NCI-H1092 treated with DMSO at 0.1 percent for 48 hours (cell line): ENCODE results near the gene NCLN.
"Not testable (repeated sequence)": the region's sequence is repeated elsewhere in the genome, so short reads cannot be mapped to it uniquely, and the experiment has no call there.

Source experiments
- DNase-seq: peaks from one replicate; lab custom pipeline; 2025; lab: John Stamatoyannopoulos, UW

The NCLN gene

GRCh38 chr19:3154957-3155736 is 30.6 kb upstream of the NCLN start:
- DNase-seq: no peak

- no peak for DNase-seq
Observed at GRCh38 chr19:3157096-3157845, 28.5 kb upstream of the NCLN start.

DNA sequence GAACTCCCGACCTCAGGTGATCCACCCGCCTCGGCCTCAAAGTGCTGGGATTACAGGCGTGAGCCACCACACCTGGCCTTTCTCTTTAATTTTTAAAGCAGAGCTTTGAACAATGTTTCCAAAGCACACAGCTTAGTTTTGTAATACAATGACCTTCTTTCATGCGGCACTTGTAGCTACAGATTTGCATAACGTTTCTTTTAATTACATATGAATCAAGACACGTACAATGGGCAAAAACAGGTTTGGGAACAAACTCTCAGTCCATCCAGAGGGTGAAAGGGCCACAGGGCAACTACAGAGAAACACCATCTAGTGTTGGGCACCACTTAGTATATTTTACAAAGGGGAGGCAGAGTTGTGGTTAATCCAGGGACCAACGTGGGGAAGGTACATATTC is 26.2 kb upstream of the NCLN start:
- no peak for DNase-seq

DNA sequence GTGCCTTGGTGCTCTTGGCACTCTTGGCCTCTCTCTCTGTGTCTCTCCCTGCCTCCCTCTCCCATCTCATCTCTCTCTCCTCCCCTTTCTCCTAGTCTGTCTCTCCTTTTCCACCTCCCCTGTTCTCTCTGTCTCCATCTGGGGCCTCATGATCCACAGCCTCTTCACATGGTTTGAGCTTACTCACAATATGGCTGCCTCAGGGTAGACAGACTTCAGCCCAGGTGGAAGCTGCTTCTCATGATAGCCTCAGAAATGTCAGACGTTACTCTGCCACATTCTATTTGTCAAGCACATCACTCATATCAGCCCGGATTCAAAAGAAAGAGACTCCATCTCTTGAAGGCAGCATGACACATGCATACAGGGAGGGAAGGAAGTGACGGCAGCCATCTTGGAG is 25.5 kb upstream of the NCLN start:
- no peak for DNase-seq

DNA sequence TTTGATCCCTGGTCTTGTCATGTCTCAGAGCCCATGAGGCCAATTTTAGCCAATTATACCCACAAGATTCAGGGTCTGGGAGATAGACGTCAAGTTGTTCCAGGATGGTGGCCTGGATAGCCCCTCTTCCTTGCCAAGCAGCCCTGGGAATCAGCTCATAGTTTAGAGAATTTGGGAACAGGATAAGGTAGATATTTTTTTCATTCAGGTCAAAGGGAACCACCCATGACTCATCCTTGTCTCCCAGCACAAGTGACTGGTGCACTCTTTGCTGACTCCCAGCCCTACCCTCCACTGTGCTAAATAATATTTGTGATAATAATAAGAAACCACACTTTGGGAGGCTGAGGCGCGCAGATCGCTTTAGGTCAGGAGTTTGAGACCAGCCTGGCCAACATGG is 24.3 kb upstream of the NCLN start:
- DNase-seq: no peak

GRCh38 chr19:3162418-3163229 is 23.1 kb upstream of the NCLN start:
- no peak for DNase-seq

DNA sequence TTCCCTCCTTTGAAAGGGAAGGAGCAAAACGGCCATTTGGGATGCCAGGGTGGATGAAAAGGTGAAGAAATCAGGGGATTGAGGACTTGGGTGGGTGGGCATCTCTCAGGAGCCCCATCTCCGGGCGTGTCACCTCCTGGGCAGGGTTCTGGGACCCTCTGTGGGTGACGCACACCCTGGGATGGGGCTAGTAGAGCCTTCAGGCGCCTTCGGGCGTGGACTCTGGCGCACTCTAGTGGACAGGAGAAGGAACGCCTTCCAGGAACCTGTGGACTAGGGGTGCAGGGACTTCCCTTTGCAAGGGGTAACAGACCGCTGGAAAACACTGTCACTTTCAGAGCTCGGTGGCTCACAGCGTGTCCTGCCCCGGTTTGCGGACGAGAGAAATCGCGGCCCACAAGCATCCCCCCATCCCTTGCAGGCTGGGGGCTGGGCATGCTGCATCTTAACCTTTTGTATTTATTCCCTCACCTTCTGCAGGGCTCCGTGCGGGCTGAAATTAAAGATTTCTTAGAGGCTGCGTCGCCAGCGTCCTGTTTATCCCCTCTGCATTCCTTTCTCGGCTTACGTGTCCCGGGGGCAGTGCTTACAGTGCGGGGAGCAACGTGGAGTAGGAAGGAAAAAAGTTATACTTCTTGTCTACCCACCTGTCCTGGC is 22.4 kb upstream of the NCLN start:
- DNase-seq: peak; percentile 45

DNA sequence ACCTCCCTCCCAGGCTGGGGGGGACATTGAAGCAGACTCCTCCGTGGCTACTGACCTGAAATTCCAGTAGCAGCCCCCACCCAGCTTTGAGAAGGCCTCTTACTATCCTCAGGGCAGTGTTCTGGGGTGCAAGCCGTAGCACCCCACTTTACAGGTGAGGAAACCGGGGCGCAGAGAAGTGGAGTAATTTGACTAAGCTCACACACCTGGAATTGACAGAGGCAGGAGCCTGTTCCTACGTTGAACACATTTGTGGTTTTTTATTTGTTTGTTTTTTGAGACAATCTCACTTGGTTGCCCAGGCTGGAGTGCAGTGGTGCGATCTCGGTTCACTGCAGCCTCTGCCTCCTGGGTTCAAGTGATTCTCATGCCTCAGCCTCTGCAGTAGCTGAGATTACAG is 21.8 kb upstream of the NCLN start:
- no peak for DNase-seq

DNA sequence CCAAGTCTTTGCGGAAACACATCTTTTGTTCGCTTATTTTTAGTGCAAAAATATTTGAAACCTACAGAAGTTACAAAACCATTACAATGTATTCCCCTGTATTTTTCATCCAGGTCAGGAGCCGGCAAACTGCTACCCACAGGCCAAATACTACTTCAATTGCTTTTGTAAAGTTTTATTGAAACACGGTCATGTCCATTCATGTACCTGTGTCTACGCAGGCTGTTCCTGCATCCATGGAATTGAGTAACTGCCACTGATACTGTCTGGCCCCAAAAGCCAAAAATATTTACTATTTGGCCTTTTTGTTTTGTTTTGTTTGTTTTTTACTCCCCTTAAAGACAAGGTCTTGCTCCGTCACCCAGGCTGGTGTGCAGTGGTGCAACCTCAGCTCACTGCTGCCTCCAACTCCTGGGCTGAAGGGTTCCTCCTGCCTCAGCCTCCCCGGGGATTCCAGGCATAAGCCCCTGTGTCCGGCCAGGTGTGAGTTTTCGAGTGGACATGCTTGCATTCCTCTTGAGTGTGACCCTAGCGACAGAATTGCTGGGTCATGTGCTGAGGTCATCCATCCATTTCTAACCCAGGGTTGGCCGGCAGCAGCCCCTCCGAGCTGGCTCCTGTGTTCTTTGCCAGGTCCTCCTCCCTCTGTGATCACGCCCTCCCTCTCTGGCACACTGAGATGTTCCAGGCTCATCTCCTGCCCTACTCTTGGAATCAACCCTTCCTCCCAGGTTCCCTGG is 18.0 kb upstream of the NCLN start:
- no peak for DNase-seq

GRCh38 chr19:3171894-3172672 is 13.6 kb upstream of the NCLN start:
- no peak for DNase-seq

DNA sequence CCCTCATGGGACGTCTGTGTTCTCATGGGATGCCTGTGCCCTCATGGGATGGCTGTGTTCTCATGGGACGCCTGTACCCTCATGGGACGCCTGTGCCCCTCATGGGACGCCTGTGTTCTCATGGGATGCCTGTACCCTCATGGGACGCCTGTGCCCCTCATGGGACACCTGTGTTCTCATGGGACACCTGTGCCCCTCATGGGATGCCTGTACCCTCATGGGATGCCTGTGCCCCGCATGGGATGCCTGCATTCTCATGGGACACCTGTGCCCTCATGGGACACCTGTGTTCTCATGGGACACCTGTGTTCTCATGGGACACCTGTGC is 13.1 kb upstream of the NCLN start:
- DNase-seq: not testable (repeated sequence)

- no peak for DNase-seq
Observed at GRCh38 chr19:3175781-3176714, 9.7 kb upstream of the NCLN start.

DNA sequence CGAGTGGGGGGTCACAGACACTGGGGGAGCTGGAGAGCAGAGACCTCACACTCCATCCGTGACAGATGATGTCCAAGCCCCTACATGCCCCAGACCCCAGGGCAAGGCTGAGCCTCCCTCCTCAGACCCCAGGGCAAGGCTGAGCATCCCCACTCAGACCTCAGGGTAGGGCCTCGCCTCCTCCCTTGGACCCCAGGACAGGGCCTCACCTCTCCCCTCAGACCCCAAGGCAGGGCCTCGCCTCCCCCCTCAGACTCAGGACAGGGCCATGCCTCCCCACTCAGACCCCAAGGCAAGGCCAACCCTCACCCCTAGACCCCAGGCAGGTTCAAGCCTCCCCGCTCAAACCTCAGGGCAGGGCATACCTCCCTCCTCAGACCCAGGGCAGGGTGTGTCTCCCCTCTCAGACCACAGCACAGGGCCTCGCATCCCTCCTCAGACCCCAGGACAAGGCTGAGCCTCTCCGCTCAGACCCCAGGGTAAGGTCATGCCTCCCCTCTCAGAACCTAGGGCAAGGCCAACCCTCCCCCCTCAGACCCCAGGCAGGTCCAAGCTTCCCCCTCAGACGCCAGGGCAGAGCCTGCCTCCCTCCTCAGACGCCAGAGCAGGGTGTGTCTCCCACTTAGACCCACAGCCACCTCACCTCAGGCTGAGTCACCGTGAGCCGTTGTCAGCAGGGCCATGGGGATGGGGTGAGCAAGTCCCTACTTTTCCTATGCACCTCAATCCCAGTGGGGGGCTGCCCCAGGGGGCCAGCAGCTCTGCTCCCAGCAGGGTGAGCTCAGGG is 8.8 kb upstream of the NCLN start:
- DNase-seq: no peak

- no peak for DNase-seq
Observed at GRCh38 chr19:3178377-3178972, 7.3 kb upstream of the NCLN start, which contains the start of gene S1PR4. Gene S1PR4 (plus strand): TSS chr19:3178769. CDS start chr19:3178793, 24 bp downstream.

DNA sequence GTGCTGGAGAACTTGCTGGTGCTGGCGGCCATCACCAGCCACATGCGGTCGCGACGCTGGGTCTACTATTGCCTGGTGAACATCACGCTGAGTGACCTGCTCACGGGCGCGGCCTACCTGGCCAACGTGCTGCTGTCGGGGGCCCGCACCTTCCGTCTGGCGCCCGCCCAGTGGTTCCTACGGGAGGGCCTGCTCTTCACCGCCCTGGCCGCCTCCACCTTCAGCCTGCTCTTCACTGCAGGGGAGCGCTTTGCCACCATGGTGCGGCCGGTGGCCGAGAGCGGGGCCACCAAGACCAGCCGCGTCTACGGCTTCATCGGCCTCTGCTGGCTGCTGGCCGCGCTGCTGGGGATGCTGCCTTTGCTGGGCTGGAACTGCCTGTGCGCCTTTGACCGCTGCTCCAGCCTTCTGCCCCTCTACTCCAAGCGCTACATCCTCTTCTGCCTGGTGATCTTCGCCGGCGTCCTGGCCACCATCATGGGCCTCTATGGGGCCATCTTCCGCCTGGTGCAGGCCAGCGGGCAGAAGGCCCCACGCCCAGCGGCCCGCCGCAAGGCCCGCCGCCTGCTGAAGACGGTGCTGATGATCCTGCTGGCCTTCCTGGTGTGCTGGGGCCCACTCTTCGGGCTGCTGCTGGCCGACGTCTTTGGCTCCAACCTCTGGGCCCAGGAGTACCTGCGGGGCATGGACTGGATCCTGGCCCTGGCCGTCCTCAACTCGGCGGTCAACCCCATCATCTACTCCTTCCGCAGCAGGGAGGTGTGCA is 6.6 kb upstream of the NCLN start:
- DNase-seq: no peak

GRCh38 chr19:3179739-3180293 is 5.9 kb upstream of the NCLN start:
- no peak for DNase-seq
